Ecto neural progenitor cell (in vitro differentiated cells): ENCODE measurements around the gene FAM120C.

Experiments used
- DNase-seq: peaks from one replicate; pipeline ENCODE4 v3.0.0-alpha.2; 2018; ENCODE audit warnings: low spot score

Gene FAM120C

DNA sequence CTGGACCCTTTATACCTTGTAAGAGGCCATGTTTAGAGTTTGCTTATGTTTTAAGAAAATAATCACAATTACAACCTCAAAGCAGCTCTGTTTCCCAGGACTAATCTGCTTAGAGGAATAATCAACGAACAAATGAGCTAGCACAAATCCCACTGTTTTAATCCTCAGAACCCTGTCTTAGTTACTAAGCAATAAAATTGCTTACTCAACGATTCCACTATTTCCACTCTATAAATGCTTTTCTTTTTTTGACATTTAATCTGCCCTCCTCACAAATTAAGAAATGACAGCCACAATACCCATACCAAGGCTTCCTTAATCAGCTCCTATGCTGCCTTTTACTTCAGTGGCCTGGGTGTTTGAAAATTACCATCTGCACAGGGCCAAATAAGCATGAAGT lies 48.8 kb downstream of the FAM120C start:
- no peak for DNase-seq

DNA sequence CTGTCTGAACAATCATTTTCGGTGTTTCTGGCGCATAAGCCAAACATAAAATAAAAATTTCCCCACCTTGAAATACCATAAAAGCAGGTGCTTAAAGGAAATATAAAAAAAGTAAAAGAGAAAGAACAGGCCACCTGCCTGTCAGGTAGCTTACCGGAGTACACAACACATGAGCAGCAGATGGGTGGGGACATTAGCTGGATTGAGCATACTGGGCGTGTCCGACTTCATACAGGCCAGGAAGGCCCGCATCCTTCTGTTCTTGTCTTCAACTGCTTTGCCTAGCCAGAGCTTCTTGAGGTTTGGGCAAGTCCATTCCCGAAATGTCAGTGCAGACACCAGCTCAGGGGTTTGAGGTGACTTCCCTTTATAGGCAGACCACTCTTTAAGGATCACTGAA lies 66.7 kb downstream of the FAM120C start:
- DNase-seq = no peak

- no peak for DNase-seq
Observed at GRCh38 chrX:54093571-54093970, 89.5 kb downstream of the FAM120C start.

GRCh38 chrX:54093159-54093558 lies 89.9 kb downstream of the FAM120C start:
- no peak for DNase-seq

DNA sequence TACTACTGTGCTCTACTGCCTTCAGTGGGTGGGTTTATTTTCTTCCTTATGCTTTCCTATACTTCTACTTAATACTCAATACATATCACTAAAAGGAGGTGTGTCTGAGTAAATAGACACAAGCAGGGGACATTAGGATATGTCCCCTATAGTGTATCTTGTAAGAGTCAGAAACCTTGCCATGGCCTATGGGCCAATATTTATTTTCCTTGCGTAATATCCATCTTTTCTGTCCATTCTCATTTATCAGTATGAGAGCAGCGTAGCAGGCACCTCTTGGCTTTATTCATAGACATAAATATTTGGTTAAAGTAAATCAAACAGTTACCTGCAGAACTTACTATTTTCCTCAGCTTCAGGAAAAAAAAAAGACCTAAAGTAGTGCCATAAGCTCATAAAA lies 92.2 kb downstream of the FAM120C start:
- no peak for DNase-seq

DNA sequence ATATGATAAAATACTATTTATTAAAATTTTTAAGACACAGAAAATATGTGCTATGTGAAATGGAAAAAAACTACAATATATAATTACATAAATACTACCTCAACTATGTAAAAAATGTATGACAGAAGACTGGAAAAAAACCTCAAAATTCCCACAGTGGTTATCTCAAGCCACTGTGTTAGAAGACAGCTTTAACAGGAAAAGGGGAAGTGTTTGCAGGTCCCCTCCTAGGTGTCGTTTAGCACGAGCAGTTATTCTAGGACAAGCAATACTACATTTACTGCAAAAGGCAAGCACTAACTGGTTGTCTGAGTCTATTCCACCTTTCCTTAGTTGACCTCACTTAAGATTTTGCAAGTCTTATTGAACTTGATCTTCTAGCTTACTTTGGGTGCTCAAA lies 93.9 kb downstream of the FAM120C start:
- no peak for DNase-seq

DNA sequence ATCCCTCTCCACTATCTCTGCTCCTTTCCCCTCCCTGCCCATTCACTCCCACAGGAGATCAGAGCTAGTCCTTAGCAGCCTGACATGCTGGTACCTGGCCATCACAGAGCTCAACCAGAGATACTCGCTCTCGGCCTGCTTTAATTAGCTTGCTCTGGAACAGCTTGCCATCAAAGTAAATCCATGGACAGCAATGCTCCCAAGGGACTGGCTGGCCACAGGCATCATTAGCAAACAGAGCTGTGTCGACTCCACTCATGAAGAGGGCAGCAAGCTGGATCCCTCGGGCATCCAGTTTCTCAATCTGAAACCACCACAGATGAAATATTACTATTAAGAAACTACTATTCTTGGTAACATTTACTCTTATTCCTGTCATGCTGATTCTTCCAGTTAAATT lies 95.4 kb downstream of the FAM120C start:
- no peak for DNase-seq

DNA sequence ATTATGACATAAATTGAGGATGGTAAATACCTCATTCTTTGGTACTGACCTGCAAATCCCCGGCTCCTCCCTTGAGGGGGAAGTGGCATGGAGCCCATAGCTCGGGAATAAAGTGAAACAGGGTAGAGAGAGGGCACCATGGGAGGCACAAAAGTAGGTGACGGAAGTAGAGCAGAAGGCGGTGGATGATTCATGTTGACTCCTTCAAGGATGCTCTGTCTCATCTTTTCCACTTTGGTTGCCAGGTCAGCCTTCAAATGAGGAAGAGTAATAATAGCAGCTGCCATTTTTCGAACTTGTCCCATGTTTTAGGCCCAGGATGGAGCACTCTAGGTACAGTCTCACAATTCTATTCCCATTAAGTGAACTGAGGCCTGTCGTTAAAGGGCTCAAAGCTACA lies 97.4 kb downstream of the FAM120C start:
- no peak for DNase-seq

- no peak for DNase-seq
Observed at GRCh38 chrX:54076903-54077302, 106.2 kb downstream of the FAM120C start.

DNA sequence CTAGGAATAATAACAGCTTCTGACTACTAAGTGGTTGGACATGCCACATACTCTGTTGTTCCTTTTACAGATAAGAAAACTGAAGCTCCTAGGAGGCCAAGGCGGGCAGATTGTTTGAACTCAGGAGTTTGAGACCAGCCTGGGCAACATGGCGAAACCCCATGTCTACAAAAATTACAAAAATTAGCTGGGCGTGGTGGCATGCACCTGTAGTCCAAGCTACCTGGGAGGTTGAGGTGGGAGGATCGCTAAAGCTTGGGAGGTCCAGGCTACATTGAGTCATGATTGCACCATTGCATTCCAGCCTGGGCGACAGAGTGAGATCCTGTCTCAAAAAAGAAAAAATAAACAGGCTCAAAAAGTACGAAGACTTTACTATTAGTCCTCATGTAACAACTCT lies 108.2 kb downstream of the FAM120C start:
- no peak for DNase-seq

GRCh38 chrX:54067766-54068165 lies 115.3 kb downstream of the FAM120C start:
- DNase-seq = no peak

DNA sequence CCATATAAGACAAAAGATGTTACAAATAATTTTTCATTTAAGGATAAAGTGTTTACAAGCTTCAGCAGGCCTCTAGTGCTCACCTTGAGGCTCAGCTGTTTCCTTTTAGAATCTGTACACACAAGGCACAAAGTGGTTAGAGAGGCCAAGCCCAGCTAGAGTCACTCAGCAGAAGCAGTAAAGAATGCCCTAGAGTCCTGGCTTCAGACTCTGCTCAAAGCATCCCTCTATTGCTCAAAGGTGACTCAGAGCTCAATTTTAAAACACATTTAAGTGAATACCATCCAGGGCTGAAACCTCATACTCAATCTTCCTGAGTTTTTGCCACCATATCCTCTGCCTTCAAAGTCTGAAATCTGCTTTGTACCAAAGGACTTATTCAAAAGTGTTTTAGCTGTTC lies 116.2 kb downstream of the FAM120C start:
- DNase-seq = no peak

DNA sequence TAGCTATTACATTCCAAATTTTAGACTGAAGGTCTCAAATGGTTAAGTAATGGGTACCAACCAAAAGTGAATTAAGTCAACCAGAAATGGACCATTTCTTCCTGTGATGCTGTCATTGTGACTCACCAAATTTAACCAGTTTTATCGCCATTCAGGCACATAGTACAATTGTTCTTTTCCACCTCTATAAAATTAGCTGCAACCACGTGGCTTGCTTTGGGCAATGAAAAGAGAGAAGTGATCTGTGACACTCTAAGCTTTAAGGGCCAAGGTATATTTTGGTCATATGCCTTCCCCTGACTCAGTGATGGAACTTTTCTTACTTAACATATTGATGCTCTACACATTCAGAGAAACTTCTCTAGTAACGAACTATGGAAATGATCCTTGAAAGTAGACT lies 118.5 kb downstream of the FAM120C start:
- no peak for DNase-seq

GRCh38 chrX:54063361-54063760 lies 119.7 kb downstream of the FAM120C start:
- DNase-seq = no peak

DNA sequence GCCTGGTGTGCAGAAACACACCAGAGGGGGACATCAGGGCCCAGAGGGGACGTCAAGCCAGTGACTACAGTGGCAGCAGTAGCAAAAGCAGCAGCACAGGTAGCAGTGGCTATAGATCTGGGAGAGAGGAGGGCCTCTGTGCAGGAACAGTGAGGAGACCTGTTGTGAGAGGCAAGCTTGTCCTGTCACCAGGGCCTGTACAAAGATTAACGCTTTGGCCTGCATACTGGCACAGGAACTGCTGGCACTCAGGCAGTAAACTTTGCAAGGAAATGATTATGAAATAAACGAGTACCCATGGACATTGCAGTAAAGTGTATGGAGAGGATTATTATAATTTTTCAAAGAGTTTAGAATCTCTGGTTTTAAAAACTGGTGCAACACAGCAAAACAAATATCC lies 133.3 kb downstream of the FAM120C start:
- DNase-seq = no peak

- no peak for DNase-seq
Observed at GRCh38 chrX:54048412-54048811, 134.6 kb downstream of the FAM120C start.

GRCh38 chrX:54045563-54046228 lies 137.4 kb downstream of the FAM120C start:
- DNase-seq = no peak

DNA sequence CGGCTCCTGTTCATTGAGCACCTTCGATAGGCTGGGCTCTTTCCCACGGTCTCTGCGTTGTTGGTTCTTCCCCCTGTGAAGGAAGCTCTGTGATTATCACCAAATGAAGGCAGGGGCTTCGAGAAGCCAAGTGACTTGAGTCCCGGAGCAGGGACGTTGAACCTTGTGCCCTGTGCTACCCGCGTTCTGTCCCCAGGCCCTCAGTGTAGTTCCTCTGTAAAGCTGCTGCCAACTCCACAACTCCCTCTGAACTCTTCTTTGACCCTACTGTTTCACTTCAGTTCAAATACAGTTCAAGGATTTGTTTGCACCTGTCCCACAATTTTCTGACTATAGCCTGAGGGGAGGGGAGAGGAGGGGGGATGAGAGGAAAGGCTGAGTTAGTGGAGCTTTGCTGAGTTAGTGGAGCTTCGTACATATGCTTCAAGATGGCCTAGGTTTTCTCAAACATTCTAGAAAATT lies 138.1 kb downstream of the FAM120C start:
- no peak for DNase-seq

- DNase-seq = peak; percentile 93
Observed at GRCh38 chrX:54044126-54044876, 138.8 kb downstream of the FAM120C start, which contains the start of gene PHF8. TSS of gene PHF8 (minus strand) at chrX:54044473. CDS start at chrX:54042728, 1,745 bp downstream.

DNA sequence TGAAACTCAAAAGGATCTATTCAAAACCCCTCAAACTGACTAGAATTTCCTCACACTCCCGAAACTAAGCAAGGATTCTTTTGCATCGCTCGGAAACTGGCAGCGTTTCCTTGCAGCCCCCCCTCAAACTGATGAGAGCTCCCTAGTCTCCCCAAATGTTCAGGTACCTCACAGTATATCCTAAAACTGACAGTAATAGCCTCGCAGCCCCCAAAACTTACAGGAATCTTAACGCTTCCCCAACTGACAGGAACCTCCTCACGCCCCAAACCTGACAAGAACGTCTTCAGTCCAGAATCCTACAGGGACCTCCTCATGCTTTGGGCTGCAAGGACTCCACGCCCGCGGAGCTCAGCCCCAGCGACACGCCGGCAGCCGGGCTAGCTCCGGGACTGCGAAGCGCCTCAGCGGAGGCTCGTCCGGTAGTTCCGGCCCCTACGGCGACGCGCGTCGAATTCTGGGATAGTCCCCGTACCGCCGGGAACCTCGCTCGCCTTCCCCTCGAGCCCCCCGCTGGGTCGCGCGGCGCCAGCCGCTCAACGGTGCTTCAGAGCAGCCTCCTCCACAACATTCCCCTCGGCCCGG lies 139.4 kb downstream of the FAM120C start:
- no peak for DNase-seq

DNA sequence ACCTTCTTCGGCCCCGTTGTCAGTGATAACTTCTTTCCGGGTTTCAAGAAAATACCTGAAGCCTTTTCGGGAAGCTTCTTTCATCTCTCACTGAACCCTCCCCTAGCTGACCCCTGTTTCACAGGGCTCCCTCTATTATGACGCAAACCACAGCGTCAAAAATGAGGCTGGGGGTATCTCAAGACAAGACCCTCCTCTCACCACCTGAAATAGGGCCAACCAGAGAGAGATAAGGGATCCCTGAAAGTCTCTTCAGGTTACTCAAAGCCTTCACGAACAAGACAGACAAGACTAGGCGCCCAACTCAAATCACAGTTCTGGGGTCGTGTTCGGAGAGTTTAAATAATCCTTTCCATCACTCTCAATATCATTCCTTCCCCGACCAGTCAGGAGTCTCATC lies 140.0 kb downstream of the FAM120C start:
- no peak for DNase-seq

GRCh38 chrX:54042609-54043021 lies 140.4 kb downstream of the FAM120C start:
- DNase-seq = peak; percentile 63

DNA sequence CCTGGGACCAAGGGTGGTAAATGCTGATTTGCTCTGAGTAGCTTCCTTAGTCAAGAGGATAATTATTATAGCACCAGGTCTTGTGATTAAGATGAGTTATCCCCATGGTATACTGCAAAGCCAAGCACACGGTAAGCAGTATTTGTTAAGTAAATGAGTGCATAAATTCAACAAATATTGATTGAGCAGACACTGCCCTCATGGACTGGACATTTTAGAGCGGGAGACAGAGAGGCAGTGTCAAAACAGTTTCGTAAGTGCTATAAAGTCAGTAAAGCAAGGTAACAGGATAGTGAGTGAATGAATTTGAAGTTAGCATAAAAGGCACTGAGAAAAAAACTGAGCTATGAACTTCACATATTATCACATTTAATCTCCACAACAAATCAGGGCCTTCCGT lies 152.7 kb downstream of the FAM120C start:
- no peak for DNase-seq
